ENCODE results near the gene FRMPD2.

DNA sequence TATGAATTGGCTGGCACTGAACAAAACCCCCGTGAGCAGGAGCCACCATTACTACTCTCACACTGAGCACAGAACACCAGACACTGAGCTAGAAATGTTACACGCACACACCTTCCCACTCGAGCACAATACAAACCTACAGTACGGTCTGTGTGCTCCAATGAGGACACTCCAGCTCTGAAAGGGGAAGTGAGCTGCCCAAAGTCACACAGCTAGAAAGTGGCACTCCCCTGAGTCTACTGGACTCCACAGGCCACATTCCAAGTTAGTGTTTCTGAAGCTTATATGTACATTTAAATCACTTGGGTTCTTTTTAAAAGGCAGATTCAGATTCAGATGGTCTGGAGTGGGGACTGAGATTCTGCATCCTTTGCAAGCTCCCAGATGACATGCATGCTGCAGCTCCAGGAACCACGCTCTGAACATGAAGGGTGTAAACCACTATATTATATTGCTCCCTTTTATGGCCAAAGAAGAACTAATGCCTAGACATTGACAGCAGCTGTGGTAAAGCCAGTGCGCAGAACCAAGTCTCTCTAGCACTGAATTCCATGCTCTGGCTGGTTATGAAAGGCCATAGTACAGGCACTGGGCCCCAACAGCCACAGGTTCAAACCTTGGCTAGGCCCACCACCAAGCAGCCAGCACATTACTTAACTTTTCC lies 77.1 kb downstream of the FRMPD2 start:
- TF ChIP-seq EP300 (IDR thresholded peaks at IDR 0.05) (no peak), CTCF (IDR thresholded peaks at IDR 0.05) (no peak), POLR2A (IDR thresholded peaks at IDR 0.05; ENCODE audit: low read depth) (no peak)
